Measurements from ENCODE around the gene SERPINI1.

Gene SERPINI1

DNA sequence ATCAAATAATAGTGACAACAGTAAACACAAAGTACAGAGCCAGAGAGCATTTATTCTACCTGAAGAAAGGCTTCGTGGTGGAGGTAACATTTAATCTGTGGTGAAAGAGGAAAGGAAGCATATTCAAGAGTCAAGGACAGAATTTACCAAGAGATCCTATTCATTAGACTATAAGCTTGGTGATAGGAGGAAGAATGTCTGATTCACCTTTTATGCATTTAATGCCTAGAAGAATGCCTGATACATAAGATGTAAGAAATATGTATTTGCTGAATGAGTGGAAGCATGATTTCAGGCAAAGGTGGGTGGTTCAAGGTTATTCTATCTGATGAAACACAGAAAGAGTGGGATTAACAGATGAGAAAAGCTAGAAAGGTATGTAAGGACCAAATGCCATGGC, 119.8 kb downstream of the SERPINI1 start:
- Histone ChIP-seq H3K4me3 (ENCODE audit: low read depth in 1 of 5, low read length in 5 of 5) (no peak overlapping the region), H3K27me3 (ENCODE audit: control insufficient read depth in 5 of 5, insufficient read depth in 4 of 5, low read length in 5 of 5) (no peaks in the 10 kb centered on the region), H3K9me3 (ENCODE audit: control insufficient read depth in 5 of 5, low read length in 5 of 5) (no peaks in the 10 kb centered on the region), H3K9ac (ENCODE audit: low read length in 5 of 5) (no peak overlapping the region), H3K27ac (ENCODE audit: low read depth, low read length) (no peak overlapping the region), H3K36me3 (ENCODE audit: control insufficient read depth in 5 of 5, insufficient read depth in 5 of 5, low read length in 5 of 5) (no peaks in the 10 kb centered on the region), H3K4me1 (ENCODE audit: control insufficient read depth in 5 of 5, insufficient read depth in 5 of 5, low read length in 5 of 5) (peaks cover 0 to 3% (median 0%) of the 10 kb centered on the region in 5 donors)

- no peak overlapping the region for H3K9ac ChIP-seq (ENCODE audit: low read length in 5 of 5)
- peaks cover 0 to 16% (median 3%) of the 10 kb centered on the region in 5 donors for H3K4me1 ChIP-seq (ENCODE audit: control insufficient read depth in 5 of 5, insufficient read depth in 5 of 5, low read length in 5 of 5)
- H3K4me3 ChIP-seq (ENCODE audit: low read depth in 1 of 5, low read length in 5 of 5), result no peak overlapping the region
Observed at GRCh38 chr3:167858865-167859264, 123.3 kb downstream of the SERPINI1 start.

DNA sequence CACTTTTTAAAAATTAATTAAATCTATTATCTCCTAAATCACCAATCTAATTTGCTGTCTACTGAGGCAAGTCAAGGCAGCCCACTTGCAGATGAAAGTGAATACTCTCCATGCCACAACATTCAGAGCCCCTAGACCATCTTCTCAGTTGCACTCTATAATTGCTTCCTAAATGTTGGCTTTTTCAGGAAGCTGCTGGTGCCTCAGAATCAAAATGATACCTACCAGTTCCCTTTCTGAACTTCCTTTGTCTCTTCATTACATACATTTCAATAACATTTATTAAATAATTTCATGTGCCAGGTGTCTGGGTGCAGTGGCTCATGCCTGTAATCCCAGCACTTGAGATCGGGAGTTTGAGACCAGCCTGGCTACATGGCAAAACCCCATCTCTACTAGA, 124.1 kb downstream of the SERPINI1 start:
- no peak overlapping the region for H3K9ac ChIP-seq (ENCODE audit: low read length in 5 of 5)
- peaks cover 0 to 22% (median 3%) of the 10 kb centered on the region in 5 donors for H3K4me1 ChIP-seq (ENCODE audit: control insufficient read depth in 5 of 5, insufficient read depth in 5 of 5, low read length in 5 of 5)
- H3K27ac ChIP-seq (ENCODE audit: low read depth, low read length), result no peak overlapping the region
- no peaks in the 10 kb centered on the region for H3K36me3 ChIP-seq (ENCODE audit: control insufficient read depth in 5 of 5, insufficient read depth in 5 of 5, low read length in 5 of 5)
- H3K27me3 ChIP-seq (ENCODE audit: control insufficient read depth in 5 of 5, insufficient read depth in 4 of 5, low read length in 5 of 5), result no peaks in the 10 kb centered on the region
- H3K4me3 ChIP-seq (ENCODE audit: low read depth in 1 of 5, low read length in 5 of 5), result no peak overlapping the region
- no peaks in the 10 kb centered on the region for H3K9me3 ChIP-seq (ENCODE audit: control insufficient read depth in 5 of 5, low read length in 5 of 5)

More at GRCh38 chr3:167858865-167859264, 123.3 kb downstream of the SERPINI1 start:
- Histone ChIP-seq H3K36me3 (ENCODE audit: control insufficient read depth in 5 of 5, insufficient read depth in 5 of 5, low read length in 5 of 5) (no peaks in the 10 kb centered on the region), H3K9me3 (ENCODE audit: control insufficient read depth in 5 of 5, low read length in 5 of 5) (no peaks in the 10 kb centered on the region), H3K27me3 (ENCODE audit: control insufficient read depth in 5 of 5, insufficient read depth in 4 of 5, low read length in 5 of 5) (no peaks in the 10 kb centered on the region), H3K27ac (ENCODE audit: low read depth, low read length) (no peak overlapping the region)

- Histone ChIP-seq H3K27ac (ENCODE audit: low read depth, low read length) (no peak overlapping the region), H3K36me3 (ENCODE audit: control insufficient read depth in 5 of 5, insufficient read depth in 5 of 5, low read length in 5 of 5) (no peaks in the 10 kb centered on the region), H3K9me3 (ENCODE audit: control insufficient read depth in 5 of 5, low read length in 5 of 5) (no peaks in the 10 kb centered on the region), H3K27me3 (ENCODE audit: control insufficient read depth in 5 of 5, insufficient read depth in 4 of 5, low read length in 5 of 5) (no peaks in the 10 kb centered on the region), H3K4me1 (ENCODE audit: control insufficient read depth in 5 of 5, insufficient read depth in 5 of 5, low read length in 5 of 5) (peaks cover 0 to 22% (median 2%) of the 10 kb centered on the region in 5 donors), H3K9ac (ENCODE audit: low read length in 5 of 5) (no peak overlapping the region), H3K4me3 (ENCODE audit: low read depth in 1 of 5, low read length in 5 of 5) (no peak overlapping the region)
Observed at GRCh38 chr3:167861649-167862048, 126.1 kb downstream of the SERPINI1 start.

GRCh38 chr3:167862104-167862730, 126.7 kb downstream of the SERPINI1 start:
- H3K36me3 ChIP-seq (ENCODE audit: control insufficient read depth in 5 of 5, insufficient read depth in 5 of 5, low read length in 5 of 5), result no peaks in the 10 kb centered on the region
- H3K27me3 ChIP-seq (ENCODE audit: control insufficient read depth in 5 of 5, insufficient read depth in 4 of 5, low read length in 5 of 5), result no peaks in the 10 kb centered on the region
- peaks cover 0 to 22% (median 2%) of the 10 kb centered on the region in 5 donors for H3K4me1 ChIP-seq (ENCODE audit: control insufficient read depth in 5 of 5, insufficient read depth in 5 of 5, low read length in 5 of 5)
- H3K9ac ChIP-seq (ENCODE audit: low read length in 5 of 5), result no peak overlapping the region
- no peak overlapping the region for H3K4me3 ChIP-seq (ENCODE audit: low read depth in 1 of 5, low read length in 5 of 5)
- H3K9me3 ChIP-seq (ENCODE audit: control insufficient read depth in 5 of 5, low read length in 5 of 5), result no peaks in the 10 kb centered on the region
- H3K27ac ChIP-seq (ENCODE audit: low read depth, low read length), result no peak overlapping the region

GRCh38 chr3:167863811-167864551, 128.5 kb downstream of the SERPINI1 start:
- H3K9ac ChIP-seq (ENCODE audit: low read length in 5 of 5), result no peak overlapping the region
- H3K4me3 ChIP-seq (ENCODE audit: low read depth in 1 of 5, low read length in 5 of 5), result peak overlapping the region in 2 of 5 donors; percentile 12 to 52
- no peaks in the 10 kb centered on the region for H3K27me3 ChIP-seq (ENCODE audit: control insufficient read depth in 5 of 5, insufficient read depth in 4 of 5, low read length in 5 of 5)
- H3K4me1 ChIP-seq (ENCODE audit: control insufficient read depth in 5 of 5, insufficient read depth in 5 of 5, low read length in 5 of 5), result peaks cover 0 to 22% (median 2%) of the 10 kb centered on the region in 5 donors
- H3K36me3 ChIP-seq (ENCODE audit: control insufficient read depth in 5 of 5, insufficient read depth in 5 of 5, low read length in 5 of 5), result no peaks in the 10 kb centered on the region
- H3K27ac ChIP-seq (ENCODE audit: low read depth, low read length), result peak overlapping the region; percentile 51
- H3K9me3 ChIP-seq (ENCODE audit: control insufficient read depth in 5 of 5, low read length in 5 of 5), result no peaks in the 10 kb centered on the region

DNA sequence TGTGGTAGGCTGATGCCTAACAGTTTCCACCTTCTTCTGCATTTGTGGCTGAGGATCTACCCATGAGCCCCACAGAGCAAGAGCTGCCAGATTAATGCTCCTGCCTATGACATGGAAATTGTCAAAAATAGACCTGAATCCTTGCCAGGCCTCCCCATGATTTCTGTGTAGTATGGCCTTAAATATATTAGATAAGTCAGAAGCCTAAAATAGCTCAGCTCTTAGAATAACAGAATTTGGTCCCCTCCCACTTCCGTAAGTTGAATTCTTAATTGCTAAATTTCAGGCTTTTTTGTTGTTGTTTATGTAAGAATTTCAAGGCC, 129.0 kb downstream of the SERPINI1 start:
- H3K27ac ChIP-seq (ENCODE audit: low read depth, low read length), result peak overlapping the region; percentile 51

GRCh38 chr3:167866331-167866730, 130.8 kb downstream of the SERPINI1 start:
- no peaks in the 10 kb centered on the region for H3K36me3 ChIP-seq (ENCODE audit: control insufficient read depth in 5 of 5, insufficient read depth in 5 of 5, low read length in 5 of 5)
- no peaks in the 10 kb centered on the region for H3K9me3 ChIP-seq (ENCODE audit: control insufficient read depth in 5 of 5, low read length in 5 of 5)
- peaks cover 0 to 26% (median 2%) of the 10 kb centered on the region in 5 donors for H3K4me1 ChIP-seq (ENCODE audit: control insufficient read depth in 5 of 5, insufficient read depth in 5 of 5, low read length in 5 of 5)
- H3K4me3 ChIP-seq (ENCODE audit: low read depth in 1 of 5, low read length in 5 of 5), result peak overlapping the region in 2 of 5 donors; percentile 45 to 52
- H3K9ac ChIP-seq (ENCODE audit: low read length in 5 of 5), result no peak overlapping the region
- H3K27me3 ChIP-seq (ENCODE audit: control insufficient read depth in 5 of 5, insufficient read depth in 4 of 5, low read length in 5 of 5), result no peaks in the 10 kb centered on the region
- H3K27ac ChIP-seq (ENCODE audit: low read depth, low read length), result peak overlapping the region; percentile 27

More for the DNA sequence above, 129.0 kb downstream of the SERPINI1 start:
- Histone ChIP-seq H3K4me3 (ENCODE audit: low read depth in 1 of 5, low read length in 5 of 5) (peak overlapping the region in 3 of 5 donors; percentile 12 to 52 (median 45)), H3K9me3 (ENCODE audit: control insufficient read depth in 5 of 5, low read length in 5 of 5) (no peaks in the 10 kb centered on the region), H3K4me1 (ENCODE audit: control insufficient read depth in 5 of 5, insufficient read depth in 5 of 5, low read length in 5 of 5) (peaks cover 0 to 22% (median 2%) of the 10 kb centered on the region in 5 donors), H3K27me3 (ENCODE audit: control insufficient read depth in 5 of 5, insufficient read depth in 4 of 5, low read length in 5 of 5) (no peaks in the 10 kb centered on the region), H3K36me3 (ENCODE audit: control insufficient read depth in 5 of 5, insufficient read depth in 5 of 5, low read length in 5 of 5) (no peaks in the 10 kb centered on the region), H3K9ac (ENCODE audit: low read length in 5 of 5) (peak overlapping the region in 1 of 5 donors; percentile 20)

- Histone ChIP-seq H3K4me3 (ENCODE audit: low read depth in 1 of 5, low read length in 5 of 5) (no peak overlapping the region), H3K27ac (ENCODE audit: low read depth, low read length) (no peak overlapping the region), H3K9me3 (ENCODE audit: control insufficient read depth in 5 of 5, low read length in 5 of 5) (no peaks in the 10 kb centered on the region), H3K4me1 (ENCODE audit: control insufficient read depth in 5 of 5, insufficient read depth in 5 of 5, low read length in 5 of 5) (peaks cover 0 to 29% (median 2%) of the 10 kb centered on the region in 5 donors), H3K9ac (ENCODE audit: low read length in 5 of 5) (no peak overlapping the region), H3K36me3 (ENCODE audit: control insufficient read depth in 5 of 5, insufficient read depth in 5 of 5, low read length in 5 of 5) (no peaks in the 10 kb centered on the region), H3K27me3 (ENCODE audit: control insufficient read depth in 5 of 5, insufficient read depth in 4 of 5, low read length in 5 of 5) (no peaks in the 10 kb centered on the region)
Observed at GRCh38 chr3:167867981-167868380, 132.5 kb downstream of the SERPINI1 start.

- Histone ChIP-seq H3K4me3 (ENCODE audit: low read depth in 1 of 5, low read length in 5 of 5) (no peak overlapping the region), H3K9me3 (ENCODE audit: control insufficient read depth in 5 of 5, low read length in 5 of 5) (no peaks in the 10 kb centered on the region), H3K9ac (ENCODE audit: low read length in 5 of 5) (peak overlapping the region in 1 of 5 donors; percentile 51), H3K27ac (ENCODE audit: low read depth, low read length) (peak overlapping the region; percentile 45), H3K27me3 (ENCODE audit: control insufficient read depth in 5 of 5, insufficient read depth in 4 of 5, low read length in 5 of 5) (no peaks in the 10 kb centered on the region), H3K4me1 (ENCODE audit: control insufficient read depth in 5 of 5, insufficient read depth in 5 of 5, low read length in 5 of 5) (peaks cover 0 to 25% (median 6%) of the 10 kb centered on the region in 5 donors), H3K36me3 (ENCODE audit: control insufficient read depth in 5 of 5, insufficient read depth in 5 of 5, low read length in 5 of 5) (no peaks in the 10 kb centered on the region)
Observed at GRCh38 chr3:167870181-167870580, 134.7 kb downstream of the SERPINI1 start.
